ENCODE measurements around the gene IRF8. TPM values are rescaled to one million over a fixed set of nuclear protein-coding genes. Genes with fewer than 3 reads are reported as not detected.
A peak's percentile ranks its signal among the peaks of the same experiment; 100 is the strongest.

The IRF8 gene
- total and polyA plus RNA-seq, 12 donors = 0.72 to 29.4 (median 2.1) TPM

- Histone ChIP-seq H3K27ac (peak overlapping the region in 1 of 10 donors; percentile 86), H3K4me3 (no peak overlapping the region), H3K4me1 (peaks cover 0 to 90% (median 3%) of the 10 kb centered on the region in 9 donors), H3K36me3 (peaks cover 0 to 70% (median 0%) of the 10 kb centered on the region in 9 donors), H3K27me3 (no peaks in the 10 kb centered on the region), H3K9me3 (no peaks in the 10 kb centered on the region)
- intact Hi-C loops (cut with DNase I) = no loop called here
- 92 to 95% methylated on average over 15 of the region's 15 CpGs for WGBS, 2 donors
- no peak for TF ChIP-seq CTCF (IDR thresholded peaks at IDR 0.05)
- ATAC-seq = no peak
- no peak for DNase-seq
Measured at GRCh38 chr16:85911251-85911930, 12.4 kb downstream of the IRF8 start.

- WGBS, 2 donors = 55 to 60% methylated on average over 13 of the region's 13 CpGs
- TF ChIP-seq CTCF (IDR thresholded peaks at IDR 0.05) = no peak
- ATAC-seq (peak in 1 of 8 donors; percentile 4), DNase-seq (no peak)
- Histone ChIP-seq H3K4me1 (peaks cover 0 to 91% (median 10%) of the 10 kb centered on the region in 9 donors), H3K27me3 (no peaks in the 10 kb centered on the region), H3K4me3 (no peak overlapping the region), H3K36me3 (peaks cover 0 to 72% (median 0%) of the 10 kb centered on the region in 9 donors), H3K27ac (peak overlapping the region in 1 of 10 donors; percentile 44), H3K9me3 (no peaks in the 10 kb centered on the region)
- intact Hi-C loops (cut with DNase I) = no loop called here
Measured at GRCh38 chr16:85912211-85912974, 13.4 kb downstream of the IRF8 start.

- 94 to 97% methylated on average over 12 of the region's 12 CpGs for WGBS, 2 donors
- peaks cover 0 to 84% (median 10%) of the 10 kb centered on the region in 9 donors for H3K4me1 ChIP-seq
- TF ChIP-seq CTCF (IDR thresholded peaks at IDR 0.05) = no peak
- no peak overlapping the region for H3K4me3 ChIP-seq
- no peak for ATAC-seq
- H3K36me3 ChIP-seq = peaks cover 0 to 71% (median 0%) of the 10 kb centered on the region in 9 donors
- H3K9me3 ChIP-seq = no peaks in the 10 kb centered on the region
- H3K27ac ChIP-seq = peak overlapping the region in 1 of 10 donors; percentile 44
- H3K27me3 ChIP-seq = no peaks in the 10 kb centered on the region
- intact Hi-C loops (cut with DNase I) = no loop called here
- DNase-seq = no peak
Measured at GRCh38 chr16:85913141-85913601, 14.2 kb downstream of the IRF8 start.

GRCh38 chr16:85913688-85914422 is 14.9 kb downstream of the IRF8 start:
- Histone ChIP-seq H3K4me1 (peaks cover 0 to 77% (median 10%) of the 10 kb centered on the region in 9 donors), H3K27me3 (no peaks in the 10 kb centered on the region), H3K9me3 (no peaks in the 10 kb centered on the region), H3K36me3 (peaks cover 0 to 78% (median 0%) of the 10 kb centered on the region in 9 donors), H3K27ac (peak overlapping the region in 1 of 10 donors; percentile 44), H3K4me3 (no peak overlapping the region)
- TF ChIP-seq CTCF (IDR thresholded peaks at IDR 0.05) = no peak
- intact Hi-C loops (cut with DNase I) = no loop called here
- WGBS, 2 donors = 82 to 84% methylated on average over 16 of the region's 16 CpGs
- ATAC-seq (no peak), DNase-seq (no peak)

Measured in heart right ventricle (tissue), 16 donors.